ENCODE data around the gene PCCA.

GRCh38 chr13:100532836-100533435, 444.0 kb downstream of the PCCA start:
- TF ChIP-seq CTCF (IDR thresholded peaks at IDR 0.05; ENCODE audit: low read depth, low read length) = no peak
- no peak for TF ChIP-seq EZH2phosphoT487 (IDR thresholded peaks at IDR 0.05; ENCODE audit: low read depth)
